K562 (cell line): ENCODE results near the gene TMCO1. TPM values are rescaled to one million over a fixed set of nuclear protein-coding genes. Genes with fewer than 3 reads are reported as not detected.

Experiments used
- ATAC-seq: fragments of 200-7000 bp; cut with Tn5 transposase; 3 replicates; pipeline ENCODE4 v1.9.1; 2020; ENCODE audit warnings: moderate library complexity
- BruUV-seq: library from RNA; stranded (reverse); fragments of 400-500 nt; replicated peaks from 2 replicates; lab custom pipeline; 2021; lab: Mats Ljungman, UMichigan
- CTCF ChIA-PET: fragments of 300-600 bp; formaldehyde crosslinking; extraction: SDS; loops from one replicate; lab custom pipeline; 2021; ENCODE audit warnings: low intra/inter-chr PET ratio; lab: Yijun Ruan, JAX
- POLR2A ChIA-PET: fragments of 300-600, 350-650 bp; sonication (Branson Sonifier 250); formaldehyde crosslinking; extraction: SDS; loops from one replicate; lab custom pipeline; 2021; ENCODE audit warnings: antibody characterized with exemption, inconsistent platforms; lab: Yijun Ruan, JAX
- DNase-seq, 4 experiments: peaks; one replicate each; pipeline versions ENCODE4 v3.0.0 to v3.0.0-alpha.2; 2011 to 2018; ENCODE audit warnings: low spot score in 3 of 4, mixed read lengths in 3 of 4; ENCODE audit errors: extremely low read depth in 1 of 4
- FAIRE-seq: peaks from 2 replicates; lab custom pipeline; 2011; peaks lifted over from hg19 to GRCh38; lab: Jason Lieb, UNC
- H2AFZ ChIP-seq: 2 replicates; pipeline ENCODE4 v1.6.0; 2011; ENCODE audit warnings: low read depth, low read length, control low read depth, inconsistent platforms
- H3K27ac ChIP-seq: fragments of 200-600 bp; 3 replicates; pipeline ENCODE4 v1.8.0; 2011; ENCODE audit warnings: low read depth, mild to moderate bottlenecking, control low read depth, inconsistent platforms, low read length, moderate library complexity, mixed read lengths; ENCODE audit errors: extremely low read depth
- H3K27me3 ChIP-seq, 2 experiments: fragments of 300-600 bp in 1 of 2; 2 replicates in 1 of 2; 3 replicates in 1 of 2; pipeline versions ENCODE4 v1.6.0 to v1.8.0; 2011; ENCODE audit warnings: inconsistent platforms in 2 of 2, low read length in 2 of 2, mild to moderate bottlenecking in 1 of 2, mixed read lengths in 1 of 2, moderate library complexity in 1 of 2; ENCODE audit not compliant: control insufficient read depth in 2 of 2, insufficient read depth in 2 of 2
- H3K36me3 ChIP-seq: fragments of 300-600 bp; 3 replicates; pipeline ENCODE4 v1.8.0; 2011; ENCODE audit warnings: mild to moderate bottlenecking, low read length, inconsistent platforms; ENCODE audit not compliant: control insufficient read depth, insufficient read depth
- H3K4me1 ChIP-seq, 2 experiments: fragments of 200-600 bp in 1 of 2; replicated peaks in 1 of 2; 2 replicates in 1 of 2; 3 replicates in 1 of 2; pipeline versions ENCODE4 v1.5.1 to v1.8.0; 2011; ENCODE audit warnings: inconsistent platforms in 2 of 2, low read length in 2 of 2, mild to moderate bottlenecking in 1 of 2, mixed read lengths in 1 of 2, moderate library complexity in 1 of 2; ENCODE audit not compliant: control insufficient read depth in 2 of 2, insufficient read depth in 2 of 2
- H3K4me2 ChIP-seq: 2 replicates; pipeline ENCODE4 v1.6.1; 2011; ENCODE audit warnings: low read length, control low read depth, inconsistent platforms, mixed read lengths; ENCODE audit not compliant: insufficient read depth
- H3K4me3 ChIP-seq: fragments of 200-600 bp; sonication (generic), shearing (Covaris generic); 2 replicates; pipeline ENCODE4 v1.5.1; 2016; ENCODE audit warnings: control low read depth, inconsistent platforms
- H3K79me2 ChIP-seq: fragments of 200-600 bp; 3 replicates; pipeline ENCODE4 v1.8.0; 2011; ENCODE audit warnings: low read length, inconsistent platforms; ENCODE audit not compliant: control insufficient read depth, insufficient read depth
- H3K9ac ChIP-seq, 2 experiments: 2 replicates each; pipeline versions ENCODE4 v1.6.0 to v1.6.1; 2011; ENCODE audit warnings: low read depth in 2 of 2, low read length in 2 of 2, control low read depth in 1 of 2, inconsistent platforms in 1 of 2, mild to moderate bottlenecking in 1 of 2, mixed read lengths in 1 of 2; ENCODE audit not compliant: insufficient read depth in 1 of 2
- H3K9me1 ChIP-seq: one replicate; pipeline ENCODE4 v1.6.0; 2011; ENCODE audit warnings: inconsistent platforms, mild to moderate bottlenecking, low read length, moderate library complexity; ENCODE audit not compliant: control insufficient read depth, insufficient read depth
- H3K9me3 ChIP-seq: replicated peaks from 2 replicates; pipeline ENCODE4 v1.5.1; 2011; ENCODE audit warnings: low read depth, low read length, inconsistent platforms; ENCODE audit not compliant: control insufficient read depth, insufficient read depth
- H4K20me1 ChIP-seq: replicated peaks from 2 replicates; pipeline ENCODE4 v1.6.1; 2011; ENCODE audit warnings: low read length, inconsistent platforms, mixed read lengths; ENCODE audit not compliant: control insufficient read depth, insufficient read depth
- ATF7 ChIP-seq: fragments of 450-650 bp; IDR thresholded peaks from 2 replicates; pipeline ENCODE4 v1.7.1; 2014; ENCODE audit warnings: mild to moderate bottlenecking, moderate library complexity
- ELF1 ChIP-seq: fragments of 200-800 bp; sonication (Bioruptor generic); IDR thresholded peaks from 2 replicates; pipeline ENCODE4 v1.6.1; 2016; ENCODE audit warnings: missing genetic modification characterization, missing compliant biosample characterization
- EWSR1 ChIP-seq: fragments of 450-650 bp; IDR thresholded peaks from 2 replicates; pipeline ENCODE4 v1.6.1; 2018; ENCODE audit warnings: borderline replicate concordance, mild to moderate bottlenecking, low read depth, moderate library complexity; ENCODE audit not compliant: partially characterized antibody
- FOS ChIP-seq: IDR thresholded peaks from 3 replicates; pipeline ENCODE4 v1.6.1; 2011; ENCODE audit not compliant: insufficient read length; ENCODE audit errors: extremely low read depth
- GABPB2 ChIP-seq: fragments of 250-450 bp; sonication (Bioruptor Pico); conservative IDR thresholded peaks from 2 replicates; pipeline ENCODE4 v1.5.1; 2021; ENCODE audit warnings: mild to moderate bottlenecking
- KDM1A ChIP-seq, 2 experiments: fragments of 450-650 bp; IDR thresholded peaks; 2 replicates each; pipeline ENCODE4 v1.6.1; 2016; ENCODE audit warnings: mild to moderate bottlenecking in 2 of 2
- KLF1 ChIP-seq: fragments of 450-650 bp; IDR thresholded peaks from 2 replicates; pipeline ENCODE4 v1.6.1; 2016; ENCODE audit warnings: missing genetic modification characterization, missing compliant biosample characterization
- KLF16 ChIP-seq: IDR thresholded peaks from 2 replicates; pipeline ENCODE4 v1.6.1; 2016; ENCODE audit warnings: antibody characterized with exemption
- MYC ChIP-seq, 2 experiments: fragments of 250-450 bp in 1 of 2; sonication (Bioruptor Pico) in 1 of 2; IDR thresholded peaks; 2 replicates each; pipeline versions ENCODE4 v1.5.1 to v1.6.1; 2012 to 2021; ENCODE audit warnings: low read depth in 2 of 2, borderline replicate concordance in 1 of 2, improper control_type of control experiment in 1 of 2, low read length in 1 of 2, mild to moderate bottlenecking in 1 of 2, moderate library complexity in 1 of 2
- SIRT6 ChIP-seq: IDR thresholded peaks from one replicate; pipeline ENCODE4 v1.6.1; 2012; ENCODE audit warnings: low read depth, mild to moderate bottlenecking, control low read depth, inconsistent platforms, low read length, moderate library complexity
- TCF7L2 ChIP-seq: fragments of 150-350 bp; IDR thresholded peaks from 2 replicates; pipeline ENCODE4 v1.6.1; 2016; ENCODE audit warnings: low read depth, mild to moderate bottlenecking, low read length, moderate library complexity
- ZNF140 ChIP-seq: fragments of 250-450 bp; sonication (Bioruptor Pico); IDR thresholded peaks from 2 replicates; pipeline ENCODE4 v1.8.0; 2021; ENCODE audit warnings: moderate library complexity, mild to moderate bottlenecking, inconsistent platforms
- ZNF24 ChIP-seq: fragments of 450-650 bp; IDR thresholded peaks from 2 replicates; pipeline ENCODE4 v1.6.1; 2016
- ZNF445 ChIP-seq: fragments of 250-450 bp; sonication (Bioruptor Pico); IDR thresholded peaks from 2 replicates; pipeline ENCODE4 v1.4.0; 2020; ENCODE audit warnings: low read depth, mild to moderate bottlenecking, moderate library complexity
- WGBS: fragments of 100-300 bp; shearing (Covaris generic); methylation state at CpG from one replicate; pipeline ENCODE4 v1.1.6; 2016; ENCODE audit warnings: low coverage, mixed read lengths; ENCODE audit not compliant: insufficient coverage; ENCODE audit errors: missing lambda C conversion rate; 5-methylcytosine and 5-hydroxymethylcytosine counted together
- in situ Hi-C: fragments of 300-500 bp; cut with MboI; formaldehyde crosslinking; loops from 4 replicates; pipeline ENCODE4 v1.15.0; 2018; ENCODE audit warnings: inconsistent platforms, mixed read lengths
- intact Hi-C: fragments of 100-400 bp; cut with micrococcal nuclease; formaldehyde crosslinking; loops from 2 replicates; pipeline ENCODE4 v1.14.2; 2022
- polyA plus RNA-seq, 8 experiments: library from polyadenylated mRNA; depleted of rRNA in 4 of 8; stranded (reverse) in 5 of 8; unstranded in 3 of 8; fragments of >200 nt; fragmentation: Nextera tagmentation in 2 of 8; fragmentation: Illumina TruSeq in 1 of 8; extraction: Ambion mirVana in 2 of 8; extraction: Trizol in 1 of 8; gene quantifications; 2 replicates each; pipeline versions ENCODE4 v1.2.1 to v1.2.3, GENCODE V29; 2011 to 2014; ENCODE audit warnings: inconsistent platforms in 1 of 8, missing spikeins in 1 of 8
- total RNA-seq, 7 experiments: library from RNA; depleted of rRNA in 6 of 7; stranded (reverse); fragments of >200 nt in 6 of 7; fragmentation: Illumina TruSeq in 2 of 7; extraction: Trizol in 2 of 7; gene quantifications; 2 replicates each; pipeline versions ENCODE4 v1.2.1 to v1.2.3, GENCODE V29; 2011 to 2021; ENCODE audit warnings: low replicate concordance in 1 of 7
- TF ChIP-seq, protein P1 (sequence below), 2 experiments: fragments of 450-650 bp in 1 of 2; sonication (generic) in 1 of 2; formaldehyde crosslinking in 1 of 2; IDR thresholded peaks; 2 replicates each; pipeline versions ENCODE4 v1.7.1 to v1.9.0; 2016 to 2022; ENCODE audit warnings: inconsistent platforms in 1 of 2, mild to moderate bottlenecking in 1 of 2, missing genetic modification reagents in 1 of 2

Gene TMCO1
- total and polyA plus RNA-seq, 9 of the 15 experiments (the other 6 are each of a cell fraction or from before 2014, with no cell fraction given): 69.3 to 561 (median 175) TPM

DNA sequence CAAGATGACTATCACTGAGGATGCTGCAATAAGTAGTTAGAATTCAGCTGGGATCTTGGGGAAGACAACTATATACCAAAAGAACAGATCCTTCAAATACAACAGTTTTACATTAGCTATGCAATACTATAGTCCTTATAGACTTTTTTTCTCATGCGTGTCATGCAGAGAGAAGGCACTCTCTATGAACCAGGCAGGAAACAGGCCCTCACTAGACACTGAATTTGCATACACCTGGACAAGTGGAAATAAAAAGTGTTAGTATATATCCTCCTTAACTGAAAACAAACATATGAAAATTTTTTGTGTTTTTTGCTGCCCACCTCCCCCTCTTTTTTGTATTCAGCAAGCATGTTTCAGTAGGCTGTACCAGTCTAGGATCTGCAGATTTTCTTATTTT, 29.9 kb downstream of the TMCO1 start:
- H3K4me1 ChIP-seq: no peaks in the 10 kb centered on the region
- H3K4me3 ChIP-seq: no peak overlapping the region
- BruUV-seq: no TSS peak
- H3K9ac ChIP-seq: no peak overlapping the region
- POLR2A ChIA-PET: interaction anchor here (1.9 kb wide), 1 partner anchor 30 kb away, joined by 8 read pairs; the partner anchor contains the start of gene TMCO1
- intact Hi-C loops (no loop called here), in situ Hi-C loops (no loop called here)
- CTCF ChIA-PET: no interaction called here
- H3K9me1 ChIP-seq: no peaks in the 10 kb centered on the region
- FAIRE-seq (no peak), ATAC-seq (no peak), DNase-seq (no peak)
- no peaks in the 10 kb centered on the region for H3K79me2 ChIP-seq
- WGBS: 92% methylated on average over 1 of the region's 1 CpG
- H3K4me2 ChIP-seq: no peak overlapping the region
- H4K20me1 ChIP-seq: no peaks in the 10 kb centered on the region
- H2AFZ ChIP-seq: no peak overlapping the region
- H3K27me3 ChIP-seq: no peaks in the 10 kb centered on the region
- peaks cover 70% of the 10 kb centered on the region for H3K36me3 ChIP-seq
- no peak overlapping the region for H3K27ac ChIP-seq
- no peak for TF ChIP-seq GABPB2 (CRISPR knock-in tag)
- TF ChIP-seq, protein P1, sequence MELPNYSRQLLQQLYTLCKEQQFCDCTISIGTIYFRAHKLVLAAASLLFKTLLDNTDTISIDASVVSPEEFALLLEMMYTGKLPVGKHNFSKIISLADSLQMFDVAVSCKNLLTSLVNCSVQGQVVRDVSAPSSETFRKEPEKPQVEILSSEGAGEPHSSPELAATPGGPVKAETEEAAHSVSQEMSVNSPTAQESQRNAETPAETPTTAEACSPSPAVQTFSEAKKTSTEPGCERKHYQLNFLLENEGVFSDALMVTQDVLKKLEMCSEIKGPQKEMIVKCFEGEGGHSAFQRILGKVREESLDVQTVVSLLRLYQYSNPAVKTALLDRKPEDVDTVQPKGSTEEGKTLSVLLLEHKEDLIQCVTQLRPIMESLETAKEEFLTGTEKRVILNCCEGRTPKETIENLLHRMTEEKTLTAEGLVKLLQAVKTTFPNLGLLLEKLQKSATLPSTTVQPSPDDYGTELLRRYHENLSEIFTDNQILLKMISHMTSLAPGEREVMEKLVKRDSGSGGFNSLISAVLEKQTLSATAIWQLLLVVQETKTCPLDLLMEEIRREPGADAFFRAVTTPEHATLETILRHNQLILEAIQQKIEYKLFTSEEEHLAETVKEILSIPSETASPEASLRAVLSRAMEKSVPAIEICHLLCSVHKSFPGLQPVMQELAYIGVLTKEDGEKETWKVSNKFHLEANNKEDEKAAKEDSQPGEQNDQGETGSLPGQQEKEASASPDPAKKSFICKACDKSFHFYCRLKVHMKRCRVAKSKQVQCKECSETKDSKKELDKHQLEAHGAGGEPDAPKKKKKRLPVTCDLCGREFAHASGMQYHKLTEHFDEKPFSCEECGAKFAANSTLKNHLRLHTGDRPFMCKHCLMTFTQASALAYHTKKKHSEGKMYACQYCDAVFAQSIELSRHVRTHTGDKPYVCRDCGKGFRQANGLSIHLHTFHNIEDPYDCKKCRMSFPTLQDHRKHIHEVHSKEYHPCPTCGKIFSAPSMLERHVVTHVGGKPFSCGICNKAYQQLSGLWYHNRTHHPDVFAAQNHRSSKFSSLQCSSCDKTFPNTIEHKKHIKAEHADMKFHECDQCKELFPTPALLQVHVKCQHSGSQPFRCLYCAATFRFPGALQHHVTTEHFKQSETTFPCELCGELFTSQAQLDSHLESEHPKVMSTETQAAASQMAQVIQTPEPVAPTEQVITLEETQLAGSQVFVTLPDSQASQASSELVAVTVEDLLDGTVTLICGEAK (IDR thresholded peaks at IDR 0.05): no peak
- TF ChIP-seq, protein P1 (CRISPR knock-in tag; IDR thresholded peaks at IDR 0.05): no peak
- no peak for TF ChIP-seq ZNF24
- no peak for TF ChIP-seq SIRT6
- no peak for TF ChIP-seq KLF1
- no peak for TF ChIP-seq ZNF140 (CRISPR knock-in tag)
- TF ChIP-seq ELF1: no peak
- TF ChIP-seq MYC (IDR thresholded peaks at IDR 0.05; ENCODE audit: low read depth, low read length): no peak
- no peak for TF ChIP-seq MYC (CRISPR knock-in tag; IDR thresholded peaks at IDR 0.05; ENCODE audit: borderline replicate concordance, low read depth)
- no peak for TF ChIP-seq KLF16
- TF ChIP-seq EWSR1: no peak
- TF ChIP-seq ATF7: no peak
- no peak for TF ChIP-seq ZNF445 (CRISPR knock-in tag)
- TF ChIP-seq KDM1A (IDR thresholded peaks at IDR 0.05): no peak
- no peak for TF ChIP-seq FOS
- TF ChIP-seq TCF7L2: no peak
- no peaks in the 10 kb centered on the region for H3K9me3 ChIP-seq
